HG03060 (cell line): ENCODE data around the gene CEBPB.

ENCODE experiments used
- ATAC-seq: cut with Tn5 transposase; IDR thresholded peaks from one replicate; pipeline ENCODE4 v1.9.1; 2021; ENCODE audit warnings: low read depth, moderate number of reproducible peaks; ENCODE audit not compliant: unreplicated experiment

Gene CEBPB

DNA sequence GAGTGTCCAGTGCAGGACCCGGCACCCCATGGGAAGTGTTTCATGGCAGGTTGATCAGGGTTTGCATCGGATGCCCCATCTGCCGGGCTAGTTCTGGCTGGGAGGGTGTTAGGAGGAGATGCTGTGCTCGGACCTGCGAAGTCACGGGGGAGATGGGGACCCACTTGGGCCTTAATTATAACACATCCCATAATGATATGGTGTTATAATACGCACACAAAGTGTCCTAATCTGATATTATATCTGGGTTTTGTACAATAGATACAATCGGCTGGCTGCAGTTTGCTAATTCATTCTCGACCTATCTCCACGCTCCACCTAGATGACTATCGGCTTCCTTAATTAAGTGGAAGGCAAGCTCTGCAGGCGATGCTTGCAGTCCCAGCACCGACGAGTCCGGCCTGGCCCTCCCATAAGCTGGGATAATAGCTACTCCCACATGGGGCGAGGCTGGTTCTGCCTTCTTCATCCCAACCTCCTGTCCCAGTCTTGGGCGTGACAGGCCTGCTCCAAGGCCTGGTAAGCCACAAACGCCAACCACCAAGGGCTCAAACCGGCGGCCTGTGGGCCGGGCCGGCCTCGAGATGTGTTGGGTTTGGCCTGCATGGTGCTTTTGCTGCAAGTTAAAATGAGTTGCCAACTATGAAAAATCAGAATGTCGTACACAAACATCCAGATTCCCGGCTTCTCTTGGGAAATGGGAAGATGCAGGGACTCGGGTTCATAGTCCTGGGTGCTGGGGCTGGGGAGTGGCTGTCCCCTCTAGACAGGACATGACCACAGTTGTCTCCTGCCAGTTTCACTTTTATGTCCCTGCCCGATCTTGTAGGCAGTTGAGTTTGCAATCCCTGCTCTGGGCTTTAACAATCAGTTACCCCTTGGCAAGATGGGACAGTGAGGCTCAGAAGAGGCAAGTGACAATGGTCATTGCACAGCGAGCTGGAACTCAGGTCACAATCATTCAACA is 32.7 kb downstream of the CEBPB start:
- ATAC-seq: no peak

GRCh38 chr20:50224052-50224451 is 33.4 kb downstream of the CEBPB start:
- ATAC-seq: no peak

DNA sequence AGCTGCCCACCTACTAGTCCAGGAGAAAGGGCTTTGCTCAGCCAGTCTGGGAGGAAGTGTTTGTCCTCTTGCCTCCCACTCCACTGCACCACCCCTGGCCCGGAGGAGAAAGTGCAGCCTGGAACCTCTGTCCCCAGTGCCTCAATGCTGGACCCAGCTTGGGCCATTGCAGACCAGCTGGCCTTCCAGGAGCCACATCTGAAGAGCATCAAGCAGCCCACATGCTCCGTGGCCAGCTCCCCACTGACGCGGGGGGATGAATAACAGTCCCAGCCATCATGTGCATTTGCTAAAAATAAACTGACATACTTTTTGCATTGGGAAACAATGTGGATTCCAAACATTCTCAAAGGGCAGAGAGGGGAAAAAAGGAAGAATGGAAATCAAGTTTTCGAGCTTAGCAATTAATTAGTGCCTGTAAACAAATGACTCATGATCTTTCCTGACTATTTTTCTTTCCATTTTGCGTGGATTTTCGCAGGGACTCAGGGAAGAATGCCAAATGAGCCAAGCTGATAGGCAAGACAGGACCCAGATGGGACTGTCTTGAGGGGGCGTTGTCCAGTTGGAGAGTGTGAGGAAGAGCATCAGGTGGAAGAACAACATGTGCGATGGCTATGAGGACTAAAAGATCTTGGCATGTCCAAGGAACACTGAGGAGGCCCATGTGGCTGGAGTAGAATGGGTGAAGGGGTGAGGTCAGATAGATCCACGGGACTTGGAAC is 34.1 kb downstream of the CEBPB start:
- no peak for ATAC-seq

GRCh38 chr20:50226093-50226974 is 35.7 kb downstream of the CEBPB start:
- ATAC-seq: no peak

DNA sequence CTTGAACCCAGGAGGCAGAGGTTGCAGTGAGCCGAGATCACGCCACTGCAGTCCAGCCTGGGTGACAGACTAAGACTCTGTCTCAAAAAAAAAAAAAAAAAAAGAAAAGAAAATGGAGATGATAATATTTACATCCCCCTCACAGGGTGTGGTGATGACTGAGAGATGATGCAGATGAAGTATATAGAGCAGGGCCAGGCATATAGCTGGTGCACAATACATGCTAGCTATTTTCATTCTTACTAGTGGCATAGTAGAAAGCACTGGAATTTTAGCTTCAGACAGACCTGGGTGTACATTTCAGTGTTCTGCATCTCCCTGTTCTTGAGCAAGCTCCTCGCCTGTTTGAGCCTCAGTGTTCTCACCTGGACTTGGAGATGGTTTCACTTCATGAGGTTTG is 36.9 kb downstream of the CEBPB start:
- no peak for ATAC-seq

DNA sequence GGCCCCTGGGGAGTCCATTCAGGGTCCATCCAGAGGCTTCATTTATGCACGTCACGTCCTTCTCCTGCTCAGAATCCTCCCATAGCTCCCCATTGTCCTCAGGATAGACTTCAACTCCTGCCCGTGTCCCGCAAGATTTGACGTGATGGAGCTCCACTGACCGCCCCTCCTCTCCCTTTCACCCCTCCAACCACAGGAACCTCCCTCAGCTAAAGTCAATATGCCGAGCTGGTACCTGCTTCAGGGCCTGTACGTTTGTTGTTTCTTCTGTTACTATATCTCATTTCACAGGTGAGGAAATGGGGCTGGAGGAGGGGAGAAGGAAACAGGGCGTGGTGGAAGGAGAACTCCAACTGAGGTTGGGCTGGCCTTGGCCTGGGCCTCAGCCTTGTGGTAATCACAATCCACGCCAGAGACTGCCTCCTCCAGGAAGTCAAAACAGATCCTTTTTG is 38.6 kb downstream of the CEBPB start:
- no peak for ATAC-seq

DNA sequence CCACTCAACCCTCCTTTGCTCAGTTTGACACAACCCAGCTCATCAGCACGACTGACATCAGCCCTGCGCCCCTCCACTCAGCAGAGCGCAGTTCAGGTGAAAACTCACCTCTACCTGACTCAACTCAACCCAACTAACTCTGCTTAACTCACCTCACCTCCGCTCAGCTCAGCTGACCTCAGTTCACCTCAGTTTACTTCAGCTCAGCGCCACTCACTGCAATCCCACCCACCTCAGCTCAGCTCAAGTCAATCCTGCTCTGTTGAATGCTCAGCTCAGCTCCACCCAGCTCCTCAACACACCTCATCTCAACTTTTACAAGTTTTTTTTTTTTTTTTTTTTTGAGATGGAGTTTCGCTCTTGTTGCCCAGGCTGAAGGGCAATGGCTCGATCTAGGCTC is 39.6 kb downstream of the CEBPB start:
- no peak for ATAC-seq

- ATAC-seq: no peak
These were observed 40.4 kb downstream of the CEBPB start for GRCh38 chr20:50230871-50231560.

GRCh38 chr20:50231854-50232253 is 41.2 kb downstream of the CEBPB start:
- ATAC-seq: no peak

GRCh38 chr20:50232651-50233324 is 42.2 kb downstream of the CEBPB start:
- no peak for ATAC-seq

- ATAC-seq: no peak
These were observed 42.9 kb downstream of the CEBPB start for GRCh38 chr20:50233325-50234212.

GRCh38 chr20:50234288-50234687 is 43.7 kb downstream of the CEBPB start:
- no peak for ATAC-seq

DNA sequence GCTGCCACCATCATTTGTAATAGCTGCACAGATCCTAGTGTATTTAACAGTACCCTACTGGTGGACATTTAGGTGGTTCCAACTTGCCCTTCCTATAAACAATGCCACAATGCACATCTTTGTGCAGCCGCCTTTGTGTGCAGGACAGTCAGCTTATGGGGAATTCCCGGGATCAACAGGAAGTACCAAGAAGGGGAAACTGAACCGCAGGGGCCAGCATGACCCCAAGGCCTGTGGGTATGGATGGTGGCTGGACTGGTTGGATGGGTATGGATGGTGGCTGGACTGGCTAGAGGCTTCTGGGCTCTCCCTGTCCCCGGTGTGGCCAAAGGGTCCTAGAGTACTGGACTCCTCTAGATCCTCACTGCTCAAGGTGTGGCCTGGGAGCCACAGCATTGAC is 46.7 kb downstream of the CEBPB start:
- ATAC-seq: no peak

- ATAC-seq: no peak
These were observed 47.6 kb downstream of the CEBPB start for GRCh38 chr20:50238081-50238800.

GRCh38 chr20:50240092-50240491 is 49.5 kb downstream of the CEBPB start:
- ATAC-seq: no peak

DNA sequence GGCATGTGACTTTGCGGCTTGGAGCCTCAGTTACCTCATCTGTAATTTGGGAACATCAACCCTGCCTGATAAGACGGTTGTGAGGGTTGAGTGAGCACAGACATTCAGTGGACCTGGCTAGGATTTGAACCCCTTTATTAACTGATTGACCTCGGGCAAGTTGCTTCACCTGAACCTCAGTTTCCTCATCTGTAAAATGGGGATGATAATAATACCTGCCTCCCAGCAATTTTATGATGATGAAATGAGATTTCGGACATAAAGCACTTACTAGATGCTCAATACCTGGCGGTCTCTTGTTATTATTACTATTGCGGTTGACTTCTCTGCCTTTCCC is 51.5 kb downstream of the CEBPB start:
- no peak for ATAC-seq
